Right kidney (tissue), 1 donor: ENCODE results near the gene CTNNA2.

Source experiments
- DNase-seq: peaks from one replicate; pipeline ENCODE4 v3.0.0-alpha.2; 2016

The CTNNA2 gene

GRCh38 chr2:80293039-80293438, 780.2 kb downstream of the CTNNA2 start:
- no peak for DNase-seq

- DNase-seq: no peak
These were observed 786.1 kb downstream of the CTNNA2 start for GRCh38 chr2:80298954-80299353.

- no peak for DNase-seq
These were observed 786.8 kb downstream of the CTNNA2 start for GRCh38 chr2:80299661-80300060.

GRCh38 chr2:80300346-80300745, 787.5 kb downstream of the CTNNA2 start:
- DNase-seq: no peak

- DNase-seq: no peak
These were observed 788.1 kb downstream of the CTNNA2 start for GRCh38 chr2:80300954-80301353.

- no peak for DNase-seq
These were observed 789.1 kb downstream of the CTNNA2 start for GRCh38 chr2:80302001-80302313.

- peak; percentile 80 for DNase-seq
These were observed 789.6 kb downstream of the CTNNA2 start for GRCh38 chr2:80302314-80303005.

- peak; percentile 81 for DNase-seq
These were observed 790.4 kb downstream of the CTNNA2 start for GRCh38 chr2:80303006-80303908.

- DNase-seq: peak; percentile 85
These were observed 791.3 kb downstream of the CTNNA2 start, which contains the start of gene LRRTM1 for GRCh38 chr2:80303909-80304837. TSS of gene LRRTM1 (minus strand) at chr2:80304752. CDS start at chr2:80303819, 933 bp downstream.

GRCh38 chr2:80311304-80311703, 798.5 kb downstream of the CTNNA2 start:
- no peak for DNase-seq

- DNase-seq: no peak
These were observed 799.5 kb downstream of the CTNNA2 start for GRCh38 chr2:80312282-80312839.

- peak; percentile 63 for DNase-seq
These were observed 809.6 kb downstream of the CTNNA2 start for GRCh38 chr2:80322311-80322920.

GRCh38 chr2:80322958-80323357, 810.1 kb downstream of the CTNNA2 start:
- DNase-seq: no peak

GRCh38 chr2:80323610-80324009, 810.8 kb downstream of the CTNNA2 start:
- DNase-seq: no peak

- DNase-seq: no peak
These were observed 811.7 kb downstream of the CTNNA2 start for GRCh38 chr2:80324525-80324924.

- DNase-seq: peak; percentile 19
These were observed 813.4 kb downstream of the CTNNA2 start for GRCh38 chr2:80326214-80326613.

- DNase-seq: no peak
These were observed 814.0 kb downstream of the CTNNA2 start for GRCh38 chr2:80326861-80327260.

- no peak for DNase-seq
These were observed 815.3 kb downstream of the CTNNA2 start for GRCh38 chr2:80328159-80328571.

GRCh38 chr2:80329491-80329890, 816.6 kb downstream of the CTNNA2 start:
- DNase-seq: no peak

- no peak for DNase-seq
These were observed 817.9 kb downstream of the CTNNA2 start for GRCh38 chr2:80330527-80331450.

GRCh38 chr2:80333886-80334285, 821.0 kb downstream of the CTNNA2 start:
- no peak for DNase-seq
